DMS79 (cell line): ENCODE measurements around the gene CCDC78.
"Not testable (repeated sequence)": the region's sequence is repeated elsewhere in the genome, so short reads cannot be mapped to it uniquely, and the experiment has no call there.

Experiments
- DNase-seq: peaks from one replicate; lab custom pipeline; 2025; lab: John Stamatoyannopoulos, UW

CCDC78 gene

DNA sequence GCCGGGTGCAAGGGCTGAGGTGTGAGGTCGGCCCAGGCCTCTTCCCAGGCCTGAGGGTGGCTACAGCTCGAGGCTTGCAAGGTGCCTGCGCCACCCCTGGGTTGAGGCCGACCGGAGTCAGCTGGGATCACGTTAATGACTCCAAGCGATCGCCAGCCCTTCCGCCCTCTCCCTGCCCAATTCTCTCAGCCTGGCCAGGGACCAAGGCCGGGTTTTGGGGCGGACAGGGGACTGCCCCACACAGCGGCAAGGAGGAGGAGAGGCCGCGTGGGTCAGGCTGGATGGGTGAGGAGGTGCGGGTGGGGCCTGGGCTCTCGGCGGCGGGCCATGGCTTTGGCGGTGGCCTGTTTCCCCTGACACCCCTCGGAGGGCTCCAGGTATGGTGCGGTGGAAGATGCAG is 32.9 kb downstream of the CCDC78 start:
- DNase-seq: no peak

DNA sequence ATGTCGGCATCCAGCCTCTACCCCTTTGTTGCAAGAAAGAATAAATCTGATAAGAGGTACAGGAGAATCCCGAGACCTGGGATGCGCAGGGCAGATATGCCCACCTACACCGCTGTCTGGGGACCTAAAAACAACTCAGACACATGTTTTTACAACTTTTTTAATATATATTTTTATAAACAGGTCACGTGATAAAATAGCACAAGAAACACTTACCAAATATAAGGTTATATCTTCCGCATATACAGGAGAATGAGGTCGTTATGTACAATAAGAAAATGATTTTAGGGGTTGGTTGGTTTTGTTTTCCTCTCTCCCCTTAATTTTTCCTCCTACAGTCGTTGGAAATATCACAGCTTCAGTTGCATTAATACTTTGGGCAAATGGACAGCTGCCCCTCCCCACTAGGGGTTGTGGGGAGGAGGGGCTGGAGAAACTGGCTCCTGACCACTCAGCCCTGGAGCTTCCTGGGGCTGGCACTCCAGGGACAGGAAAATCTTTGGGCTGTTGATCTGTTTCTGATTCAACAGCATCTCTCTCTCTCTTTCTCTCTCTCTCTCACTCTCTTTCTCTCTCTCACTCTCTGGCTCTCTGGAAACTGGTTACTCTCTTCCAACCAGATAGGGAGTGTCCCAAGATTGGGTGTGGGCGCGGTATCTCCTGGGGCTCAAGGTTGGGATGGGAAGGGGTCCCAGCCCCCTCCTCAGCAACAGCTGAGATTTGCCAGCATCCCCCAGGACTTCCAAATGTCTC is 33.7 kb downstream of the CCDC78 start:
- no peak for DNase-seq

DNA sequence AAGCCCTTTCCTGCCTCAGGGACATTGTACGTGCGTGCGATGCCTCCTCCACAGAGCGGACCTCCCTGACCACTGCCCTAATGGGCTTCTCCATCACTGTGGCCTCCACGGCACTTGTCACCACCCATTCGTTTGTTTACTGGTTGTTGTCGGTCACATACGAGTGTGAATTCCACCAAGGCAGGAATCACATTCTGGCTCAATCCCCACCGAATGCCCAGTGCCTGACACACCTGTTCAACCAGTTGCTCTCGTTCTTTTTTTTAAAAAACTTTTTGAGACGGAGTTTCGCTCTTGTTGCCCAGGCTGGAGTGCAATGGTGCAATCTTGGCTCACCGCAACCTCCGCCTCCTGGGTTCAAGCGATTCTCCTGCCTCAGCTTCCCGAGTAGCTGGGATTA is 35.0 kb downstream of the CCDC78 start:
- DNase-seq: not testable (repeated sequence)

DNA sequence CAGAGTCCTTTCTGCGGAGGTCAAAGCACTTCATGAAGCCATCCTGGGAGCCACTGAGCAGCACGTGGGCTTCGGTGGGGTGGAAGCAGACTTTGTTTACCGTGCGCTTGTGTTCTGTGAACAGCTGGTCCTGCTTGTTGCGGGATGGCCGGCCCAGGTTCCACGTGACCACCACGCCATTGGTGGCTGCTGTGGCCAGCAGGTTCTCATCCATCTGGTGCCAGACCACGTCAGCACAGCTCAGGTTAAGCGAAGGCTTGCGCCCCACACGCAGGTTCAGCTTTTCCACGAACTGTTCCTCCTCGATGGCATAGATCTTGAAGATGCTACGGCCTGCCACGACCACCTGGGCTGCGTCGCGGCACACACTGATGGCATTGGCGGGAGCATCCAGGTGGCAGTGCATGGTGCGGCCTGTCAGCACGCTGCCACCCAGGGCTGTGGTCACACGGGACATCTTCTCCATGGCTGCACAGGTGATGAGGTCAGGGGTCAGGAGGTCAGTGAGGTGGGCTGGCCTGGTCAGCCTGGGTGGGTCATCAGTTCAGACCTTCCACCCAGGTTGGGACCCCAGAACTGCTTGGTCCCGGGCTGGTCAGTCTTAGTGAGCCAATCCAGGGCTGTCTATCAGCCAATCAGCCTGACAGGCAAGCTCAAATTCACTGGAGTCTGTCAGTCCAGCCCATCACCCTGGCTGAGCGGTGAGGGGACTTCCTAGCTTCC is 36.9 kb downstream of the CCDC78 start:
- DNase-seq: no peak

DNA sequence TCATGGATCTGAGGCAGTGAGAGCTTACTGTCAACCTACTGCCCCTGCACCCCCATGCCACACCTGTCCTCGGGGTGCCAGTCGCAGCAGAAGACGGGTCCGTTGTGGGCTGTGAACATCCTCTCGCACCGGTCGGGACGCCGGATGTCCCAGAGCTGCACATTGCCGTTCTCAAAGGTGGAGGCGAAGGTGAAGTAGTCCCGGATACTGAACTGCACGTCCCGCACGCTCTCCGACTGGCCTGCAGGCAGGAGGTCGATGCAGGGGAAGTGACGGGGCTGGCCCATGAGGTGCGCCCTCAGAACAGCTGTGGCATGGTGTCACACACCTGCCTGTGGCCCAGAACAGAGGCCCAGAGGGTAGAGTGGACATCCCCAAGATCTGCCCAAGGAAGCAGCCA is 38.7 kb downstream of the CCDC78 start:
- DNase-seq: no peak

DNA sequence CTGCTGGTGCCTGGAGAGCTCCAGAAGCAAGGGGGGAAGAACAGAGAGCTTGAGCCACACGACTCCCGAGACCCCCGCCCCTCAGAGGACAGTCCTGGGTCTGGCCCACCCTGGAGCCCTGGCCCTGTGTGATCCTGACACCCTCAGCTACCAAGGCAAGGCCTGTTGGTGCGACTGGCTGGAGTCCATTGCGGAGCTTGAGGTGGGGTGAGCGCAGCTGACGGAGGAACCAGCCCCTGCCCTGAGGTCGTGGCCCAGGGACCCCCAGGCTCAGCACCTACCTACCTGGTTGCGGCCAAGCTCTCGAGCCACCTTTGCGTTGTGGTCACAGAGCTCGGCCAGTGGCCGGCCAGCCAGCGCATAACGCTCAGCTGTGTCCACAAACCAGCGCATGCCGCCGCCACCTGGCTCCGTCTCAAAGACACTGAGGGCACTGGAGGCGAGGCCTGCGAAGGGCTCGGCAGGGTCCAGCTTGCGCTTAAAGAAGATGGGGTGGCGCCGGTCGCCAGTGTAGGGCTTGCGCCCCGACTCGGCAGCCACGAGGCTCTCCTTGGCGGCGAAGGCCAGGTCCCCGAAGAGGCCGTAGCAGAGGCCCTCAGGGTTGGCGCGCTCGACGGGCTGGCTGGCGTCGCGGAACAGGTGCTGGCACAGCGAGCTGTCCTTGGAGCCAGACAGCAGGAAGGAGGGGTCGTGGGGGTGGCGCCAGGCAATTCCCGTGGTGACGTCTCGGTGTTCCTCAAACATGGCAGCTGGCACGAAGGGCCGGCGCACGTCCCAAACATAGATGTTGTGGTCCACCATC is 39.6 kb downstream of the CCDC78 start:
- no peak for DNase-seq

DNA sequence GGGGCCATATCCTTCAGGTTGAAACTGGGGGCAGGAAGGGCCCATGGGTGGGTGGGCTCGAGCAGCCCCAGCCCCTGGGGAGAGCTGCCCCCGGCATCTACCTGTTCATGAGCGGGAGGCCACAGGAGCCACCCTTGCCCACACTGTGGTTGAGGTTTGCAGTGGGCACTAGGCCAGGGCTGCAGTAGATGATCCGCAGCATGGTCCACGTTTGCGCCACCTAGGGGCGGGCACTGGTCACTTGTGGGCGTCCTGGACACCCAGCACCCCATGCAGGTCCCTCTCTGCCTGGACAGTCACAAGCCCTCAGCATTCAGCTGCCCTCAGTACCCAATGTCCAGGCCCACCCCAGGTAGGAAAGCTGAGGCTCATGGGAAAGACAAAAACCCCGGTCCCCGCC is 40.3 kb downstream of the CCDC78 start:
- DNase-seq: no peak

DNA sequence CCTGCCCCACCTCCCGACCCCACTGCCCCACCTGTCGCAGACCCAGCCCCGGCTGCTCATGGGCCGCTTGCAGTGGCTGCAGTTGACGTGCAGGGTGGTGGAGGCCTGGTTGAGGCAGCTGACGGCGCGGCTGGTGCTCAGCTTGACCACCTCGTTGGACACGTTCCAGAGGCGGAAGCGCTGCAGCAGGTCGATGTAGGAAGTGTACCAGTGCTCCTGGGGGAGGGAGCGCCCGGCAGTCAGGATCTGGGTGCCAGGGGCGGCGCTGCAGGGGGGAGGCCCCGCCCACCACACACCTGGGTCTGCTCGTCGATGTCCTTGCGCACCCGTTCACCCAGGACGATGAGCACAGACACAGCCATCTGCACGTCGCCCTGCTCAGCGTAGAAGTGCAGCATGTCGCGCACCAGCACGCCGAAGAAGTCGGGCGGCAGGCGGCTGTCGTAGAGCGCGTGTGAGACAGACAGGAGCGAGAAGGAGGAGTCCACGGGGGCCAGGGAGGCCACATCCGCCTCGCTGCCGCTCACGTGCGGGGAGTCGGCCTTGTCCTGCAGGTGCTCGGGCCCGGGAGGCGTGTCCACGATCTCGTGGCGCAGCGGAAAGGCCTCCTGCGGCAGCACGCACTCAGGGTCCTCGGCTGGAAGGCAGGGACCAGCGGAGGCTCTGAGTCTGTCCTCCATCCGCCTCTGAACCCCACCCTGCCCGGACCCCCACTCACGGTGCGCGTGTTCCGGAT is 41.1 kb downstream of the CCDC78 start:
- DNase-seq: peak; percentile 58

DNA sequence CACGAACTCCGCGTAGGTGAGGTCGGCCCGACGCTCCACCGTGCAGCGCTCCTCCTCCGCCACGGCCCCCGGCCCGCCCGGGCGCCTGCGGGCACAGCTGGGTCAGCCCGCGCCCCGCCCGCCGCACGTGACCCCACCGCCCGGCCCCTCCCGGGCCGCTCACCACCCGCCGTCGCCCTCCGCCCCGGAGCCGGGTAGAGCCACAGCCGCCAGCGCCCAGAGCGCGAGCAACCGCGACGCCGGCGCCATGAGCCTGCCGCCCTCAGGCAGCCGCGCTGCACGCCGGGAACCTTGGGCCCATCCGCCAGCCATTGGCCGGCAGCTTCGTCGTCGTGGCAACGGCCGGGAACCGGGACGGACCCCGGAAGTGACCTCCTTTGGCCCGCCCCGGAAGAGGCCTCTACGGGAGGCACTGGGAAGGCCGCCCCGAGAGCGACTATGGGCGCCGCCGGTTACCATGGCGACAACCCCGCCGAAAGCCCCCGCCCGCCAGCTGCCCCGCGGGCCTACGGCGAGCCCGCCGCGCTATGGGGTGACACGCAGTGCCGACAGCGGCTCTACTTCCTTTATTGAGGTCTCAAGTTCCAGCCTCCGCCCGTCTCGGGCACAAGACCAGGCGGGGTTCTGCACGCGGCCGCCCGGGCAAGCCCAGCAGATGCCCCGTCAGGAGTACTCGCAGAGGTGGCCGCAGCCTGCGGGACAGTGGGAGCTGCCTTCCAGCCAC is 42.0 kb downstream of the CCDC78 start, which contains the start of gene JMJD8:
Gene JMJD8 (minus strand): TSS at position 264 of the 724 bp plus-strand sequence. CDS start 15 bp downstream, at position 249.
- peak; percentile 88 for DNase-seq

DNA sequence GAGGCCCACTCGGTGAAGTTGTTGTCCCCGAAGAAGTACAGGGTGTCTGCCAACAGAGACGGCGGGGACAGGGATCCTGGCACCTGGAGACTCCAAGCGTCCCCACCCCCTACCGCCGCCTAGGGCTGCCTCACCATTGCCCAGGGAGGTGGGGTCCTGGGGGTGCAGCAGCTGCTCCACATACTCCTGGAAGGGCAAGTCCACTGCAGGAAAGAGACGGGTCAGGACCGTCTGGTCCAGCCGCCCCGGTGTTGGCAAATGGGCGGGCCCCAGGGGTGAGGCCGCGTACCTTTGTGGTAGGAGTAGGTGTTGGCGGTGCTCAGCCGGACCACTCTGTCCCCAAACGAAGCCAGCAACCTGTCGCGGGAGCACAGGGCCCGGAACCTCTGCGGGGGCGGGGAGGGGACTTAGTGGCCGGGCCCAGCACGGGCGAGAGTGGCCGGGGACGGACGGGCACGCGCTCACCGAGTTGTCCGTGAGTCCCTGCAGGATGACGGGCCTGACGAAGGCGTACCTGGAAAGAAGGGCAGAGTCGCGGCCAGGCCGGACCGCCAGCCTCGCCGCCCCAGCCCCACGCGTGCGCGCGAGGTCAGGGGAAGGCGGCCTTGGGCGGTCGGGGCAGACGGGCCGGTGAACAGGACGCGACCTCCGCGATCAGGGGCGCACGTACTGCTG is 42.7 kb downstream of the CCDC78 start:
- DNase-seq: no peak

DNA sequence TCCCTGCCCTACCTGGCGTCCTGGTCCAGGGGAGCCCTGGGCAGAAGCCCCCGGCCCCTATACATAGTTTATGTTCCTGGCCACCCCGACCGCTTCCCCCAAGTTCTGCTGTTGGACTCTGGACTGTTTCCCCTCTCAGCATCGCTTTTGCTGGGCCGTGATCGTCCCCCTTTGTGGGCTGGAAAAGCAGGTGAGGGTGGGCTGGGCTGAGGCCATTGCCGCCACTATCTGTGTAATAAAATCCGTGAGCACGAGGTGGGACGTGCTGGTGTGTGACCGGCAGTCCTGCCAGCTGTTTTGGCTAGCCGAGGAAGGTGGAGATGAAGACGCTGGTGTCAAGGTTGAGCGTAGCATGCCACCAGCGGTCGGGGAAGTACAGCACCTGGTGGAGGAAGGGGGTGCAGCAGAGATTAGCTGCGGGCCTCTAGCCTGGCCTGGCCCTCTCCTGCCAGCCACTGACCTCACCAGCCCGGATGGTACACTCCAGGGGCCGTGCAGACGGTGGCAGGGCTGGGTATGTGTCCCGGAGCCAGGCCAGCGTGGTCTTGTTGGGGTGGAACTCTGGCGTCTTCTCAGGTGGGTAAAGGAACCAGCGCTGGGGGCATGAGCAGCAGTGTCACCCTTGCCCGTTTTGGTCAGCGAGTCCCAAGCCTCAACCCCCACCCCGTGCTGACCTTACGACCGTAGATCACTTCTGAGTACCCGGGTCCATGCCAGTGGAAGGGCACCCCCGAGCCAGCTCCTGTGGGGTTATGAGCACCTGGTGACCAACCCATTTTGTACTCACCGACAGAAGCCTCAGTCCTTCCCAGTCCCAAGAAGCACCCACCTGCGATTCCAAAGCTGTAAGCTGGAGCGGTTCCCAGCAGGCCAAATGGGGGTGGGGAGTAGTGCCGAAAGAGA is 43.5 kb downstream of the CCDC78 start:
- no peak for DNase-seq

DNA sequence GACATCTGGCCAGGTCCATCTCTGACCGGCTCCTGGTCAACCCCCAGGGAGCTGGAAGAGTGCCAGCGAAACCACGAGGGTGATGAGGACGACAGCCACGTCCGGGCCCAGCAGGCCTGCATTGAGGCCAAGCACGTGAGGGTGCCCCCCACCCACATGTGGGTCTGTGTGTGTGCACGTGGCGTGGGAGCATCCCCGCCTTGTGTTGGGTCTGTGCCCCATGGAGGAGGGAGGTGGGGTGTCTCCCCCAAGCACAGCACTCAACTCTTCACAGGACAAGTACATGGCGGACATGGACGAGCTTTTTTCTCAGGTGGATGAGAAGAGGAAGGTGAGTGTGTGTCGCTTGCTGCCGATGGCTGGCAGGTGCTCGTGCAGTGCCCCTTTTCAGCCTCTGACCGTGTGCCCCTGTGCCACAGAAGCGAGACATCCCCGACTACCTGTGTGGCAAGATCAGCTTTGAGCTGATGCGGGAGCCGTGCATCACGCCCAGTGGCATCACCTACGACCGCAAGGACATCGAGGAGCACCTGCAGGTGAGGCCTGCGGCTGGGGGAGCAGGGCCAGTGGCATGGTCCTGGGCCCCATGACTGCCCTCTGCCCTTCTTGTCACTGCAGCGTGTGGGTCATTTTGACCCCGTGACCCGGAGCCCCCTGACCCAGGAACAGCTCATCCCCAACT is 44.4 kb downstream of the CCDC78 start:
- no peak for DNase-seq

DNA sequence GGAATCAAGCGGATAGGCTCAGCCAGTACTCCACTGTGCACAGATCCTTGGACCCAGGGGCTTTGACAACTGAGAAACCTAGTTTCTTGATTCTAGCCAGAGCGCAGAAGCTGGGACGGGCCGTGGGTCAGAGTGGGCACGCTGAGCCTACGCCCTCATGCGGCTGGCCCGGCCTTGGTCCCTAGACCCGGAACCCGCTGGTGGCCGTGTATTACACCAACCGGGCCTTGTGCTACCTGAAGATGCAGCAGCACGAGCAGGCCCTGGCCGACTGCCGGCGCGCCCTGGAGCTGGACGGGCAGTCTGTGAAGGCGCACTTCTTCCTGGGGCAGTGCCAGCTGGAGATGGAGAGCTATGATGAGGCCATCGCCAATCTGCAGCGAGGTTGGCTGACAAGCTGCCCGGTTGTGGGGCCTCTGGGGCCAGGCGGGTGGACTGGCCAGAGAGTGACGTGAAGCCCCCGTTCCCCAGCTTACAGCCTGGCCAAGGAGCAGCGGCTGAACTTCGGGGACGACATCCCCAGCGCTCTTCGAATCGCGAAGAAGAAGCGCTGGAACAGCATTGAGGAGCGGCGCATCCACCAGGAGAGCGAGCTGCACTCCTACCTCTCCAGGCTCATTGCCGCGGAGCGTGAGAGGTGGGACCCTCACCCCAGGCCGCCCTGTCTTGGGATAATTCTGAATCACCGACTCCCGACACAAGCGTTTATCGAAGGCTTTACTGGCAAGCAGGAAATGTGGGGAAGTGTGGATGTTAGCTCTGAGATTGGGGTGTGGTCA is 45.1 kb downstream of the CCDC78 start:
- DNase-seq: no peak

DNA sequence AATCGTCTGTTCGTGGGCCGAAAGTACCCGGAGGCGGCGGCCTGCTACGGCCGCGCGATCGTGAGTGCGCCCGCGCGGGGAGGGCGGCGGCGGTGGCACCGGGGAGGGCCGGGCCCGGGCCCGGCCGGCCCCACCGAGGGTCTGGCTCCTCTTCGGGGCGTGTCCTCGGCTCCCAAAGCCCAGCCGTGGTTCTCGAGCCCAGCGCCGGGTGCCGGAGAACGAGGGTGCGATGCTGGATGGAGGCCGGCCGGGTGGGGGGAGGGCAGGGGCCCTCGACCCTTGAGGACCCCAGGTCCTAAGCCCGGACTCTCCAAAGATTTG is 45.7 kb downstream of the CCDC78 start:
- no peak for DNase-seq

DNA sequence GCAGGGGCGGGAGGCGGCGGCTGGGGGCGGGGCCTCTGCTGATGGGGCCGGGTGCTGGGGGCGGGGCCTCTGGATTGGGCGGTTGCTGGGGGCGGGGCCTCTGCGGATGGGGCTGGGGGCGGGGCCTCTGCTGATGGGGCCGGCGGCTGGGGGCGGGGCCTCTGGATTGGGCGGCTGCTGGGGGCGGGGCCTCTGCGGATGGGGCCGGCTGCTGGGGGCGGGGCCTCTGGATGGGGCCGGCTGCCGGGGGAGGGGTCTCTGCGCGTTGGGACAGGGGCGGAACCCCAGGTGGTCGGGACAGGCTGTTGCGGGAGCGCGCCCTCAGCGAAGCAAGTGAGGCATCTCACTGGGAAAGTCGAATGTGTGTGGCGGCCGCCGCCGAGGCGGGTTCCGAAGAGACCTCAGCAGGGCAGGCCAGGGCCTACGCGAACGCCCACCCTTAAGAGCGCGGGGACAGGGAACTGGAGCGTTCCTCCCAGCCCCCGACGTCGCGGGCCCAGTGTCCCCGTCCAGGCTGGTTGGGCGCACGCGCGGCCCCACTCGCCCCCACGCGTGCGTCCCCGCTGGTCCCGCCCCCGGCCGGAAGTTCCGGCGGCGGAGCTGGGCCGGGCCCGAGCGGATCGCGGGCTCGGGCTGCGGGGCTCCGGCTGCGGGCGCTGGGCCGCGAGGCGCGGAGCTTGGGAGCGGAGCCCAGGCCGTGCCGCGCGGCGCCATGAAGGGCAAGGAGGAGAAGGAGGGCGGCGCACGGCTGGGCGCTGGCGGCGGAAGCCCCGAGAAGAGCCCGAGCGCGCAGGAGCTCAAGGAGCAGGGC is 46.2 kb downstream of the CCDC78 start, which contains the start of gene STUB1:
Gene STUB1 (plus strand): TSS at position 597 of the 811 bp plus-strand sequence. CDS start 116 bp downstream, at position 713.
- no peak for DNase-seq

DNA sequence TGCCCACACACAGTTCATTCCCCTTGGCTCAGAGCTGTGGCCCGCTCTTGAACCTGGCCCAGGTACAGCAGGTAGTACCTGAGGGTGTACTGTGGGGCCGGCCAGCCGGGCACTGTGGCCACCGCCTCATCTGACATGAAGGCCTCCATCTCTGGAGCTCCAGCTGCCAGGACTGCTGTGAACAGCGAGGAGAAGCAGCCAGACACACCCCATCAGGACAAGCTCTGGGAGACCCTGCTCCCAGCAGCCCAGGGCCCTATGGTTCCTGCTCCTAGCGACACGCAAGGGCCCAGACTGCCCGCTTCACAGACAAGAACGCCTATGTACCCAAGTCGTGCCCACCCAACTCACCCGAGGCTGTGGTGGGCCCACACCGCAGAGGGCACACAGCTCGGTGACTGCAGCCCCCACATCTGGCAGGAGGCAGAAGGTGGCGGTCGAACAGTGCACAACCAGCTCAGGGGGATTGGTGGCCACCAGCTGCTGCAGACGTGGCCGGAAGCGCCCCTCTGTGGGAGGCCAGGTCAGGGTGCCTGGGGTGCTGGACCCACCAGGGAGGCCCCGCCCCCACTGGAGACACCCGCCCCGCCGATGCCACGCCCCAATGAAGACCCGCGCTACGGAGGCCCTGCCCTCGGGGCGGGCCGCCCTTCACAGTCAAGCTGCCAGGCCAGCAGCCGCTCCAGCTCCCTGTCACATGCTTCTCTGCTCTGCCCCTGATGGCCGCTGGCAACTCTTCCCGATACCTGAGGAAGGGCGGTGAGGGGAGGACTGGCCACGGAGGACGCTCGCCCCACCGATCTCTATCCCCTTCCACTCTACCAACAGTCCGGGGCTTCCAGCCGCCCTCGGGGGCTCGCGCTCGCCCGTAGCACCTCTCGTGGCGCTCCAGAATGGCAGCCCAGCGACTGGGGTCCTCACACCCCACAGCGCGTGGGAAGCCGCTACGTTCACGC is 47.1 kb downstream of the CCDC78 start:
- no peak for DNase-seq
